Fibroblast of lung (primary cell): ENCODE measurements around the gene ELP4.

Experiments
- EZH2 ChIP-seq: IDR thresholded peaks from 2 replicates; pipeline ENCODE4 v1.5.1; 2012; ENCODE audit warnings: low read length, control low read depth, mild to moderate bottlenecking; ENCODE audit errors: missing control alignments
- TF ChIP-seq, protein P1 (sequence below), 2 donors: IDR thresholded peaks in 1 of 2; conservative IDR thresholded peaks in 1 of 2; 1 replicate in 1 of 2; 2 replicates in 1 of 2; pipeline ENCODE4 v1.5.1; 2011 to 2012; ENCODE audit warnings: low read length in 2 of 2, control low read depth in 1 of 2, inconsistent platforms in 1 of 2, low read depth in 1 of 2, mild to moderate bottlenecking in 1 of 2

DNA sequence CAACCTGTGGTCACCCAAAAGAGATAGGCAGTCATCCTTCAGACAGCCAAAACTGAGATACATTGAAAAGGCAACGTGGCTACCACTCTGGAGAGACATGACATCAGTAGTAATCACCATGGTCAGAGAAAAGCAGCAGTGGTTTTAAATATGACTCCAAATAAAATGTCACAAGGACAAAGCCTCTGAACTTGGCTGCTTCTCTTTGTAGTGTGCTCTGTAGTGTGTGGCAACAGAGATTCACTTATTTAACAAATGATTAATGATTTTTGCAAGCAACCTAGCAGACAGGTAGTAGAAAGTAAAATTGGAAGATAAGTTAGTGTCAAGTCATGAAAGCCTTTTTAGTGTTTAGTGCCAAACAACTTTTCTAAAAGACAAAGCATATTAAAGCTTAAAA is 238.0 kb downstream of the ELP4 start:
- TF ChIP-seq, protein P1, sequence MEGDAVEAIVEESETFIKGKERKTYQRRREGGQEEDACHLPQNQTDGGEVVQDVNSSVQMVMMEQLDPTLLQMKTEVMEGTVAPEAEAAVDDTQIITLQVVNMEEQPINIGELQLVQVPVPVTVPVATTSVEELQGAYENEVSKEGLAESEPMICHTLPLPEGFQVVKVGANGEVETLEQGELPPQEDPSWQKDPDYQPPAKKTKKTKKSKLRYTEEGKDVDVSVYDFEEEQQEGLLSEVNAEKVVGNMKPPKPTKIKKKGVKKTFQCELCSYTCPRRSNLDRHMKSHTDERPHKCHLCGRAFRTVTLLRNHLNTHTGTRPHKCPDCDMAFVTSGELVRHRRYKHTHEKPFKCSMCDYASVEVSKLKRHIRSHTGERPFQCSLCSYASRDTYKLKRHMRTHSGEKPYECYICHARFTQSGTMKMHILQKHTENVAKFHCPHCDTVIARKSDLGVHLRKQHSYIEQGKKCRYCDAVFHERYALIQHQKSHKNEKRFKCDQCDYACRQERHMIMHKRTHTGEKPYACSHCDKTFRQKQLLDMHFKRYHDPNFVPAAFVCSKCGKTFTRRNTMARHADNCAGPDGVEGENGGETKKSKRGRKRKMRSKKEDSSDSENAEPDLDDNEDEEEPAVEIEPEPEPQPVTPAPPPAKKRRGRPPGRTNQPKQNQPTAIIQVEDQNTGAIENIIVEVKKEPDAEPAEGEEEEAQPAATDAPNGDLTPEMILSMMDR (conservative IDR thresholded peaks at IDR 0.05 in 1 of 2, IDR thresholded peaks at IDR 0.05 in 1 of 2; ENCODE audit: low read depth in 1 of 2, low read length in 2 of 2), result no peak
- no peak for TF ChIP-seq EZH2
